Measurements from ENCODE around the gene RBMXL2.

Gene RBMXL2

GRCh38 chr11:7088921-7089320, at the start of gene RBMXL2:
Gene RBMXL2 (plus strand): TSS chr11:7088998. CDS start chr11:7089121, 123 bp downstream.
- DNase-seq = no peak

DNA sequence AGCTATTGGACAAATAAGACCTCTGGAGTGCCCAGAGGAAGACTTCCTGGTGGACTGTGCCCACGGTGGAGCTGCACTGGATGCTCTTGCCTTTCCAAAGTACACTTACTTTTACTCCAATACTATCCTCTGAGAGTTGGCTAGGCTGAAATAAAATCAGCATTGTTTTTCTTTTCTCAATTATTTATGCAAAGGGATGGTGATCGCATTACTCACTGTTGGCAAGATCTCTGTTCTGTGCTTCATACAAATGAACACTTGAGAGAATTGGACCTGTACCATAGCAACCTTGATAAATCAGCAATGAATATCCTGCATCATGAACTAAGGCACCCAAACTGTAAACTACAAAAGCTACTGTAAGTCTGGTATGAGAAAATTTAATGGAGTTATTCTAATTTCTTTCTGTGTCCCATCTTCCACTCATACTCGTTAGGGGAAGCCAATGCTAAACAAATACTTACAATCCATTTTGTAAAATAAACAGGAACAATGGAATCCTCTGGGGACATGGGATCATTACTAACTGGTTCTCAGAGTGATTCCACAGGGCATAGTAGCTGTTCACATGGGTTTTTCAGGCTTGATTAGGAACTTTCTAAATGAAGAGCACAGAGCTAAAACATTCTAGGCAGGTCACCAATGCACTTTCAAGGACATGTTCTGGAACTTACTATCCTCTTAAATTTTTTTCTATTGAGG, 42.2 kb upstream of the RBMXL2 start:
- no peak for DNase-seq

- no peak for DNase-seq
These were observed 38.6 kb upstream of the RBMXL2 start for GRCh38 chr11:7050191-7050590.

DNA sequence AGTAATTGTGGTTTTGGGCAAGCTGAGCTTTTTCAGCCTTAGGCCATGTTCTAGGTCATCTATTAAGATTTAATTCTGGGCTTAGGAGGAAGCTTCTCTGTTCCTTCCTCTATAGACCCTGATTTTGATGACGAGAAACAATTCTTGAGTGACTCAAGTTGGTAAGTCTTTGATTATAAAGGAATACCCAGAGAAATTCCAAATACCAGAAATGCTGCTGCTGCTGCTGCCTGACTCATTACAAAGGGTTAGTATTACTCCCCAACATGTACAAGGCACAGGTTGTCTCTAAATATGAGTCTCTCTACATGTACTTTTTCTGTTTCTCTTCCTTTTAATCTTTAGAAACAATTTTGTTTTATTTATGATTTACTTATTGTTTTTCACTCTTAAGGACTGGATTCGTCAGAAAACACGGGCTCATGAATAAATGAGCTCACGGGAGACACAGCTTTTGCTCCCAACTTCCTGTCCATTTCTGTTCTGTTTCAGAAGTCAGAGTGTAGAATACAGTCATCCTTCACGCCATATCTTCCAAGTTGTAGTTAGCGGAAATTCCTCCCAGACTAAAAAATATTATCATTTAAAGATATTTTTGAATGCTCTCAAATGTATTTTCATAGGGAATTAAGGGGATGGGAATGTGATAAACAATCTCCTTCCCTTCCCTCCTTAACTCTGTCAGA, 31.8 kb upstream of the RBMXL2 start:
- DNase-seq = no peak

- DNase-seq = no peak
These were observed 31.2 kb upstream of the RBMXL2 start for GRCh38 chr11:7057641-7058040.

DNA sequence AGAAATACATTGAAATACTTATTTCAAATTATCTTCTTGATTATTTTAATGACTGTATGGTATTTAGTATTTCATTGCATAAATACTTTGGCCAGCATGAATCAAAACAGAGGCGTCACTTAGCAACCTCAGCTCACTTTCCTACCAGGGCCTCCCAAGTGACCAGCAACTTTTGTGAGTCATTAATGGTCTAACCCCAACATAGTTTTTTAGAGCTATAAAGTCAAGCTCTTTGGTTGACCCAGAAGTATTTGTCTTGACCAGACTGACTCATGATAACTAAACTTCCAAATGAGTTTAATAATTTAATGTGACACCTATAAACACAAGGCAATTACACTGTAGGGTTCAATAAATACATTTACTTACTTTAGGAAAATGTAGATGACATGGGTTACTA, 27.9 kb upstream of the RBMXL2 start:
- DNase-seq = no peak

GRCh38 chr11:7062534-7062933, 26.3 kb upstream of the RBMXL2 start:
- DNase-seq = no peak

- DNase-seq = no peak
These were observed 16.3 kb upstream of the RBMXL2 start for GRCh38 chr11:7072401-7073028.

- DNase-seq = no peak
These were observed 11.7 kb upstream of the RBMXL2 start for GRCh38 chr11:7077101-7077500.

GRCh38 chr11:7079545-7080135, 9.2 kb upstream of the RBMXL2 start:
- DNase-seq = no peak

DNA sequence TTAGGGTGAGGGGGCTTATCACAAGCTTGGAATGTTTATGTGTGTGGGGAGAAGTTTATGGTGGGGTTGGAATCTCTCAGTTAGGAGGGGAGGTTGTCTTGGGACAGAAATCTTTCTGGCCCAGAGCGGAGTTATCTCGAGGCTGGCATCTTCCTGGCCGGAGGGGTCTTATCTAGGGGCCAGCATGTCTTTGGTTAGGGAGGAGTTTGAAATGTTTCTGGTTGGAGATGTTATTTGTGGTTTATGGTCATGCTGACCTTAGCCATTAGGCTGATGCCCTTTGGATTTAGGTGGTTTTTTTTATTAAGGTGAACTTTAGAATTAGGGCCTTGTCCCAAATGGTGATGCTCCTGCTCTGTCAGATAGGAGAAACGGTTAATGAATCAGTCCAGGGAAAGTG, 7.9 kb upstream of the RBMXL2 start:
- no peak for DNase-seq

DNA sequence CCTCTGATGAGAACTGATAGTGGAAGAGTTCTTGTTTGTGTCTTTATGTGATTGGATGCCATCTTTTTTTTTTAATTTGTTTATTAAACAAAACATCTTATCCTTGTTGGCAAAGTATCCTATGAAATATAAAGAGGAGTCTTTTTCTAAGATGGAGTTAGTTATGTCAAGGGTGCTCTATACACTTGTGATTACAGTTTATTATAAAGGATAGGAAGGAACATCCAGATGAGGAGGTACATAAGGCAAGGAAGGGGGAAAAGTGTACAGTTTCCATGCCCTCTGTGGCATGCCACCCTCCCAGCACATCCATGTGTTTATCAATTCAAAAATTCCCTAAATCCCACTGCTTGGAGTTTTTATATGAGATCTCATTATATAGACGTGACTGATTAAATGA, 7.4 kb upstream of the RBMXL2 start:
- DNase-seq = no peak

DNA sequence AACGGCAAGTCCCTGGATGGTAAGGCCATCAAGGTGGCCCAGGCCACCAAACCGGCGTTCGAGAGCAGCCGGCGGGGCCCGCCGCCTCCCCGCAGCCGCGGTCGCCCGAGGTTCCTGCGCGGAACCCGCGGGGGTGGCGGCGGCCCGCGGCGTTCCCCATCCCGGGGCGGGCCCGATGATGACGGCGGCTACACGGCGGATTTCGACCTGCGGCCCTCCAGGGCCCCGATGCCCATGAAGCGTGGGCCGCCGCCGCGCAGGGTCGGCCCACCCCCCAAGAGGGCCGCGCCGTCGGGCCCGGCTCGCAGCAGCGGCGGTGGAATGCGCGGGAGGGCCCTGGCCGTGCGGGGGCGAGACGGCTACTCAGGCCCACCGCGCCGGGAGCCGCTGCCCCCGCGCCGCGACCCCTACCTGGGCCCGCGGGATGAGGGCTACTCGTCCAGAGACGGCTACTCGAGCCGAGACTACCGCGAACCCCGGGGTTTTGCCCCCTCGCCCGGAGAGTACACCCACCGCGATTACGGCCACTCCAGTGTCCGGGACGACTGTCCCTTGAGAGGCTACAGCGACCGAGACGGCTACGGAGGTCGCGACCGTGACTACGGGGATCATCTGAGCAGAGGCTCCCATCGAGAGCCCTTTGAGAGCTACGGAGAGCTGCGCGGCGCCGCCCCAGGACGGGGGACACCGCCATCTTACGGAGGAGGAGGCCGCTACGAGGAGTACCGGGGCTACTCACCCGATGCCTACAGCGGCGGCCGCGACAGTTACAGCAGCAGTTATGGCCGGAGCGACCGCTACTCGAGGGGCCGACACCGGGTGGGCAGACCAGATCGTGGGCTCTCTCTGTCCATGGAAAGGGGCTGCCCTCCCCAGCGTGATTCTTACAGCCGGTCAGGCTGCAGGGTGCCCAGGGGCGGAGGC, 792 bp downstream of the RBMXL2 start:
- DNase-seq = no peak

DNA sequence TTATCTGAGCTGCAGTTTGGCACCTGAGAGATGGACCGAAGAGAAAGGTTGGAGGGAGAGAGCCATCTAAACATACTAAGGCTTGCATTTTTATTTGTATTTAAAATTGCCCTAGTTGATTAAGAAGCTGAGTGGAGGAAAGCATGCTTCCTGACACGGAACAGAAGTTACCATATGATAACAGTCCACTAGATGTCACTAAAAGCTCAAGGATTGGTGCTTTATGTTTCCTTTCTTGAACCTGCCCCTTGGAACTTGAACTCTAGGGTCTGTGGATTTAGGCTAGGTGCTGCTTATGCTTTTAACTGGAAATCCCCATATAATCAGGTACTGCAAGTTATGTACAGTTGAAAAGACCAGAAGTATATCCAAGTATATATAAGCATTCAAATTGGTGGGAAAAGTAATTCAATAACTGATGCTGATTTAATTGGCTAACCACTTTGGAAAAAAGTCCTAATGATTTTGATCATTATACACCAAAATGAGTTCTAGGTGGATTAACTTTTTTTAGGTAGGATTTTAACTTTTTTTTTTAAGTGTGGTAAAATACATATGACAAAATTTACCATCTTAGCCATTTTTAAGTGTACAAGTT, 9.5 kb downstream of the RBMXL2 start:
- no peak for DNase-seq

GRCh38 chr11:7115780-7116179, 27.0 kb downstream of the RBMXL2 start:
- no peak for DNase-seq

- DNase-seq = no peak
These were observed 27.6 kb downstream of the RBMXL2 start for GRCh38 chr11:7116370-7116769.

- no peak for DNase-seq
These were observed 49.3 kb downstream of the RBMXL2 start for GRCh38 chr11:7138051-7138450.

All from NCI-H524 treated with DMSO at 0.1 percent for 48 hours (cell line).